ENCODE data around the gene ERC2.

ERC2 gene

GRCh38 chr3:55718074-55718473 lies 750.2 kb downstream of the ERC2 start:
- TF ChIP-seq CREB1 (IDR thresholded peaks at IDR 0.05; ENCODE audit: low read depth): no peak
- TF ChIP-seq TAF1 (IDR thresholded peaks at IDR 0.05; ENCODE audit: low read depth): no peak
- no peak for TF ChIP-seq TEAD4 (IDR thresholded peaks at IDR 0.05)
- no peak for TF ChIP-seq FOXM1 (IDR thresholded peaks at IDR 0.05; ENCODE audit: borderline replicate concordance, low read depth)
- no peak for TF ChIP-seq ZBTB7A (IDR thresholded peaks at IDR 0.05; ENCODE audit: low read depth)
- TF ChIP-seq NFIC (IDR thresholded peaks at IDR 0.05): no peak
- TF ChIP-seq EP300 (IDR thresholded peaks at IDR 0.05; ENCODE audit: borderline replicate concordance): no peak
- no peak for TF ChIP-seq YY1 (IDR thresholded peaks at IDR 0.05; ENCODE audit: low read depth)
- no peak for TF ChIP-seq USF1 (IDR thresholded peaks at IDR 0.05)
- TF ChIP-seq RAD21 (IDR thresholded peaks at IDR 0.05; ENCODE audit: low read depth): no peak
- TF ChIP-seq REST (IDR thresholded peaks at IDR 0.05; ENCODE audit: low read depth): no peak
- TF ChIP-seq EGR1 (IDR thresholded peaks at IDR 0.05): no peak
- no peak for TF ChIP-seq CEBPB (IDR thresholded peaks at IDR 0.05)
- TF ChIP-seq TCF12 (IDR thresholded peaks at IDR 0.05; ENCODE audit: low read depth): no peak
- TF ChIP-seq MAX (IDR thresholded peaks at IDR 0.05): no peak

GRCh38 chr3:55717481-55717880 lies 750.8 kb downstream of the ERC2 start:
- no peak for TF ChIP-seq EP300 (IDR thresholded peaks at IDR 0.05; ENCODE audit: borderline replicate concordance)
- TF ChIP-seq RAD21 (IDR thresholded peaks at IDR 0.05; ENCODE audit: low read depth): no peak
- no peak for TF ChIP-seq YY1 (IDR thresholded peaks at IDR 0.05; ENCODE audit: low read depth)
- TF ChIP-seq CEBPB (IDR thresholded peaks at IDR 0.05): no peak
- no peak for TF ChIP-seq TAF1 (IDR thresholded peaks at IDR 0.05; ENCODE audit: low read depth)
- TF ChIP-seq MAX (IDR thresholded peaks at IDR 0.05): no peak
- TF ChIP-seq NFIC (IDR thresholded peaks at IDR 0.05): no peak
- TF ChIP-seq TEAD4 (IDR thresholded peaks at IDR 0.05): no peak
- TF ChIP-seq TCF12 (IDR thresholded peaks at IDR 0.05; ENCODE audit: low read depth): no peak
- no peak for TF ChIP-seq REST (IDR thresholded peaks at IDR 0.05; ENCODE audit: low read depth)
- TF ChIP-seq ZBTB7A (IDR thresholded peaks at IDR 0.05; ENCODE audit: low read depth): no peak
- TF ChIP-seq FOXM1 (IDR thresholded peaks at IDR 0.05; ENCODE audit: borderline replicate concordance, low read depth): no peak
- no peak for TF ChIP-seq CREB1 (IDR thresholded peaks at IDR 0.05; ENCODE audit: low read depth)
- TF ChIP-seq USF1 (IDR thresholded peaks at IDR 0.05): no peak
- TF ChIP-seq EGR1 (IDR thresholded peaks at IDR 0.05): no peak

- TF ChIP-seq TCF12 (IDR thresholded peaks at IDR 0.05; ENCODE audit: low read depth) (no peak), TEAD4 (IDR thresholded peaks at IDR 0.05) (no peak), REST (IDR thresholded peaks at IDR 0.05; ENCODE audit: low read depth) (no peak), RAD21 (IDR thresholded peaks at IDR 0.05; ENCODE audit: low read depth) (no peak), NFIC (IDR thresholded peaks at IDR 0.05) (no peak), MAX (IDR thresholded peaks at IDR 0.05) (no peak), CREB1 (IDR thresholded peaks at IDR 0.05; ENCODE audit: low read depth) (no peak), EGR1 (IDR thresholded peaks at IDR 0.05) (no peak), ZBTB7A (IDR thresholded peaks at IDR 0.05; ENCODE audit: low read depth) (no peak), YY1 (IDR thresholded peaks at IDR 0.05; ENCODE audit: low read depth) (no peak), FOXM1 (IDR thresholded peaks at IDR 0.05; ENCODE audit: borderline replicate concordance, low read depth) (no peak), EP300 (IDR thresholded peaks at IDR 0.05; ENCODE audit: borderline replicate concordance) (no peak), CEBPB (IDR thresholded peaks at IDR 0.05) (no peak), TAF1 (IDR thresholded peaks at IDR 0.05; ENCODE audit: low read depth) (no peak), USF1 (IDR thresholded peaks at IDR 0.05) (no peak)
These were observed 751.5 kb downstream of the ERC2 start for GRCh38 chr3:55716611-55717225.

Measured in Ishikawa (cell line).